Astrocyte (in vitro differentiated cells and primary cell): ENCODE measurements around the gene WNT5B. TPM values are rescaled to one million over a fixed set of nuclear protein-coding genes. Genes with fewer than 3 reads are reported as not detected.

ENCODE experiments used
- DNase-seq: peaks from one replicate; pipeline ENCODE4 v3.0.0-alpha.2; 2010; ENCODE audit warnings: low read depth
- FAIRE-seq: peaks from 2 replicates; lab custom pipeline; 2011; peaks lifted over from hg19 to GRCh38; lab: Jason Lieb, UNC
- H2AFZ ChIP-seq: 2 replicates; pipeline ENCODE4 v1.6.0; 2012; ENCODE audit warnings: low read depth, low read length, inconsistent platforms
- H3K27ac ChIP-seq: 2 replicates; pipeline ENCODE4 v1.5.1; 2011; ENCODE audit warnings: low read depth, low read length, inconsistent platforms
- H3K27me3 ChIP-seq: 2 replicates; pipeline ENCODE4 v1.6.0; 2011; ENCODE audit warnings: low read length, inconsistent platforms; ENCODE audit not compliant: insufficient read depth
- H3K36me3 ChIP-seq: 2 replicates; pipeline ENCODE4 v1.5.1; 2011; ENCODE audit warnings: low read length, inconsistent platforms; ENCODE audit not compliant: insufficient read depth
- H3K4me1 ChIP-seq: 2 replicates; pipeline ENCODE4 v1.5.1; 2011; ENCODE audit warnings: low read length, inconsistent platforms; ENCODE audit not compliant: insufficient read depth
- H3K4me2 ChIP-seq: 2 replicates; pipeline ENCODE4 v1.6.0; 2012; ENCODE audit warnings: low read length, inconsistent platforms
- H3K4me3 ChIP-seq: 2 replicates; pipeline ENCODE4 v1.5.1; 2011; ENCODE audit warnings: low read depth, mild to moderate bottlenecking, low read length, inconsistent platforms; ENCODE audit not compliant: insufficient read depth
- H3K79me2 ChIP-seq: 2 replicates; pipeline ENCODE4 v1.6.0; 2012; ENCODE audit warnings: mild to moderate bottlenecking, low read length, inconsistent platforms; ENCODE audit not compliant: insufficient read depth
- H3K9ac ChIP-seq: 2 replicates; pipeline ENCODE4 v1.6.0; 2012; ENCODE audit warnings: mild to moderate bottlenecking, low read length, inconsistent platforms
- H3K9me3 ChIP-seq: 2 replicates; pipeline ENCODE4 v1.5.1; 2012; ENCODE audit warnings: low read depth, mild to moderate bottlenecking, low read length, inconsistent platforms; ENCODE audit not compliant: insufficient read depth
- H4K20me1 ChIP-seq: 2 replicates; pipeline ENCODE4 v1.6.0; 2012; ENCODE audit warnings: low read length, inconsistent platforms; ENCODE audit not compliant: insufficient read depth
- H3K27ac Mint-ChIP-seq: one replicate; pipeline ENCODE4 v1.8.0; 2021; ENCODE audit warnings: mild to moderate bottlenecking, mixed read lengths; ENCODE audit not compliant: unreplicated experiment
- H3K27me3 Mint-ChIP-seq: one replicate; pipeline ENCODE4 v1.8.0; 2021; ENCODE audit warnings: low read depth, mixed read lengths; ENCODE audit not compliant: unreplicated experiment
- H3K36me3 Mint-ChIP-seq: one replicate; pipeline ENCODE4 v1.8.0; 2021; ENCODE audit warnings: low read depth, mixed read lengths; ENCODE audit not compliant: unreplicated experiment
- H3K4me1 Mint-ChIP-seq: one replicate; pipeline ENCODE4 v1.8.0; 2021; ENCODE audit warnings: low read depth, mixed read lengths; ENCODE audit not compliant: unreplicated experiment
- H3K4me3 Mint-ChIP-seq: one replicate; pipeline ENCODE4 v1.8.0; 2021; ENCODE audit warnings: mild to moderate bottlenecking, moderate library complexity, mixed read lengths; ENCODE audit not compliant: unreplicated experiment
- H3K9me3 Mint-ChIP-seq: one replicate; pipeline ENCODE4 v1.8.0; 2021; ENCODE audit warnings: mild to moderate bottlenecking, mixed read lengths; ENCODE audit not compliant: unreplicated experiment
- EZH2 ChIP-seq: IDR thresholded peaks from 2 replicates; pipeline ENCODE4 v1.6.1; 2012; ENCODE audit warnings: mild to moderate bottlenecking, low read length, inconsistent platforms; ENCODE audit not compliant: insufficient read depth
- total RNA-seq: library from RNA; stranded (reverse); gene quantifications from 2 replicates; pipeline ENCODE4 v1.2.1, GENCODE V29; 2021
- TF ChIP-seq, protein P1 (sequence below): IDR thresholded peaks from 2 replicates; pipeline ENCODE4 v1.5.1; 2011; ENCODE audit warnings: low read depth, mild to moderate bottlenecking, inconsistent platforms, low read length, moderate library complexity; ENCODE audit not compliant: insufficient read depth

WNT5B gene
- total RNA-seq, 1 donor from 2014 or later, result 110 TPM

DNA sequence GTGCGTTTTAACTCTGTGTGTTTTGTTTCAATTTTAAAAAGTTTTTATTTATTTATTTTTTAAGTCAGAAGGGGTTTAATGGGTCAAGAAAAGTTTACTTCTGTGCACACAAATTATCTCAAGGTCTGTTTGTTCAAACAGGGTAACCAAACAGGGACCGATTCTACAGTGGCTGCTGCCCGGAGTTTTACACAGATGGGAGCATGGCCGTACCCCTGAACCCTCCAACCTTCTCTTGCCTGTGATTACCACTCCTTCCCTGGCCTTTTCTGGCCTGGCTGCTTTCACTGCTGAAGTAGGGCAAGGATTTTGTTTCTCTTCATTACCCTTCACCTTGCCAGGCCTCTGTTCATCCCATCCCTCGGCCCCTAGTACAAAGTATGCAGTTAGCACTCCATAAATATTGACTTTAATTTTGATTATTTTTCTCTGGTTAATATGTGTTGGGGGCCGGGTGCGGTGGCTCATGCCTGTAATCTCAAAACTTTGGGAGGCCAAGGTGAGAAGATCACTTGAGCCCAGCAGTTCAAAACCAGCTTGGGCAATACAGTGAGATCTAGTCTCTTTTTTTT is 18.9 kb upstream of the WNT5B start:
- Histone ChIP-seq H3K79me2 (peaks cover 22% of the 10 kb centered on the region), H2AFZ (no peak overlapping the region), H3K9me3 (no peaks in the 10 kb centered on the region), H3K36me3 (no peaks in the 10 kb centered on the region), H4K20me1 (peaks cover 26% of the 10 kb centered on the region), H3K4me3 (no peak overlapping the region), H3K9ac (no peak overlapping the region), H3K4me1 (peaks cover 28% of the 10 kb centered on the region), H3K27me3 (no peaks in the 10 kb centered on the region), H3K4me2 (no peak overlapping the region), H3K27ac (no peak overlapping the region)
- H3K4me3 Mint-ChIP-seq, result no peak overlapping the region
- no peaks in the 10 kb centered on the region for H3K9me3 Mint-ChIP-seq
- no peaks in the 10 kb centered on the region for H3K27me3 Mint-ChIP-seq
- DNase-seq, result no peak
- H3K27ac Mint-ChIP-seq, result no peak overlapping the region
- H3K4me1 Mint-ChIP-seq, result peaks cover 25% of the 10 kb centered on the region
- H3K36me3 Mint-ChIP-seq, result no peaks in the 10 kb centered on the region
- TF ChIP-seq, protein P1, sequence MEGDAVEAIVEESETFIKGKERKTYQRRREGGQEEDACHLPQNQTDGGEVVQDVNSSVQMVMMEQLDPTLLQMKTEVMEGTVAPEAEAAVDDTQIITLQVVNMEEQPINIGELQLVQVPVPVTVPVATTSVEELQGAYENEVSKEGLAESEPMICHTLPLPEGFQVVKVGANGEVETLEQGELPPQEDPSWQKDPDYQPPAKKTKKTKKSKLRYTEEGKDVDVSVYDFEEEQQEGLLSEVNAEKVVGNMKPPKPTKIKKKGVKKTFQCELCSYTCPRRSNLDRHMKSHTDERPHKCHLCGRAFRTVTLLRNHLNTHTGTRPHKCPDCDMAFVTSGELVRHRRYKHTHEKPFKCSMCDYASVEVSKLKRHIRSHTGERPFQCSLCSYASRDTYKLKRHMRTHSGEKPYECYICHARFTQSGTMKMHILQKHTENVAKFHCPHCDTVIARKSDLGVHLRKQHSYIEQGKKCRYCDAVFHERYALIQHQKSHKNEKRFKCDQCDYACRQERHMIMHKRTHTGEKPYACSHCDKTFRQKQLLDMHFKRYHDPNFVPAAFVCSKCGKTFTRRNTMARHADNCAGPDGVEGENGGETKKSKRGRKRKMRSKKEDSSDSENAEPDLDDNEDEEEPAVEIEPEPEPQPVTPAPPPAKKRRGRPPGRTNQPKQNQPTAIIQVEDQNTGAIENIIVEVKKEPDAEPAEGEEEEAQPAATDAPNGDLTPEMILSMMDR, result no peak
- FAIRE-seq, result no peak

DNA sequence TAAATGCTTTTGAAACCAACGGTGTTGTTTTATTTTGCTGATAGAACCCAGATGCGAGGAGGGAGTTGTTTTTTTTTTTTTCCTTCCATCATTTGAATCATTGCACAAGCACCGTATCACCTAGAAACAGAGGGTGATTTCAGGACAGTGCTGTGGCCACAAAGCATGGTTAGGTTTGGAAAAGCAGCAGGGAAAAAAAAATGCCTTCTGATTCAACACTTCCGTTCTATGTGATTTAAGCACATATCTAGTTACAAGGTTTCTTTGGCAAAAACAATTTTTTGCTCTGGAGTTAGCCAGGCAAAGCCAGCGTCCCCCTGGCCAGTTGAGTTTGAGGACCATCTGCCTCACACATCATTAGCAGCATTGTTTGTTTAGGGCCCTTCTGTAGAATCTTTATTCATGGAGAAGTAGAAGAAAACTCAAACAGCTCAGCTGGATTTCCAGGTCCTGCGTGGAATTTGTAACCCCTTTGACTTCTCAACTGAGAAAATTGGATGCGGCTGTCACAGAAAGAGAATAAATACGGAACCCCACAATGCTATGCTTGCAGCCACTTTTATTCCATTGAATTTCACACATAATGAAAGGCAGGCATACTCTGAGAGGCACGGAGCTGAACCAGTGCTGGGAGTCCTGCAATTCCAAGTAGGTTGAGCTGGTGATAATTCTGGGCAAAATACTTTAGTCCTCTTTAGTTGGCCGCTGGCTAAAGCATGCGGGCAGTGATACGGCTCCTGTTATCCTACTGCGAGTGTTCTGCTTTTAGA is 17.0 kb upstream of the WNT5B start:
- no peaks in the 10 kb centered on the region for H3K9me3 ChIP-seq
- DNase-seq (peak; percentile 89), FAIRE-seq (peak; percentile 96)
- H3K4me2 ChIP-seq, result peak overlapping the region; percentile 83
- H3K36me3 ChIP-seq, result no peaks in the 10 kb centered on the region
- peak overlapping the region; percentile 50 for H3K9ac ChIP-seq
- peak overlapping the region; percentile 66 for H3K27ac Mint-ChIP-seq
- H3K4me3 Mint-ChIP-seq, result no peak overlapping the region
- peaks cover 3% of the 10 kb centered on the region for H3K36me3 Mint-ChIP-seq
- H3K4me1 Mint-ChIP-seq, result peaks cover 13% of the 10 kb centered on the region
- no peak overlapping the region for H2AFZ ChIP-seq
- no peaks in the 10 kb centered on the region for H3K27me3 ChIP-seq
- H3K4me1 ChIP-seq, result peaks cover 13% of the 10 kb centered on the region
- H3K79me2 ChIP-seq, result peaks cover 39% of the 10 kb centered on the region
- no peak overlapping the region for H3K27ac ChIP-seq
- peaks cover 38% of the 10 kb centered on the region for H4K20me1 ChIP-seq
- peak overlapping the region; percentile 46 for H3K4me3 ChIP-seq
- no peak for TF ChIP-seq EZH2
- TF ChIP-seq, protein P1, result no peak
- no peaks in the 10 kb centered on the region for H3K9me3 Mint-ChIP-seq
- no peaks in the 10 kb centered on the region for H3K27me3 Mint-ChIP-seq

DNA sequence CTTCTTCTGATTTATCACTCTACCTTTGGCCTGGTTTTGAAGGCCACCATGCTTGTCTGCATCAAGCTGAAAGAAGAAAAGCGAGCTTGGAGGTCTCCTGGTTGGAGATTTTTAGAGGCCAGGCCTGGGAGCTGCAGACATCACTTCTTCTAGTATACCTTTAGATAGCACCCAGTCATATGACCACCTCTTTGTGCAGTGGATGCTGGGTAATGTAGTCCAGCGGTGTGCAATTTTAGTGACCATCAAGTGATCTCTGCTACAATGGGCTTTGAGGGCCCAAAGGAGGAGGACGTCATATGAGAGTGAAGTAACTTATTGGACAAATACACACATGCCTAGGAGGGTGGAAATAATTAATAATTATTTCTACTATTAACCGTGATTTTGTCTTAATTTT is 15.2 kb upstream of the WNT5B start:
- Histone ChIP-seq H3K9ac (no peak overlapping the region), H4K20me1 (peaks cover 38% of the 10 kb centered on the region), H3K27ac (no peak overlapping the region), H3K79me2 (peaks cover 34% of the 10 kb centered on the region), H2AFZ (no peak overlapping the region), H3K9me3 (no peaks in the 10 kb centered on the region), H3K4me1 (peaks cover 16% of the 10 kb centered on the region), H3K36me3 (no peaks in the 10 kb centered on the region), H3K27me3 (no peaks in the 10 kb centered on the region), H3K4me3 (no peak overlapping the region), H3K4me2 (no peak overlapping the region)
- H3K9me3 Mint-ChIP-seq, result no peaks in the 10 kb centered on the region
- H3K27me3 Mint-ChIP-seq, result no peaks in the 10 kb centered on the region
- H3K4me1 Mint-ChIP-seq, result peaks cover 11% of the 10 kb centered on the region
- TF ChIP-seq EZH2, result no peak
- TF ChIP-seq, protein P1, result no peak
- H3K36me3 Mint-ChIP-seq, result peaks cover 10% of the 10 kb centered on the region
- H3K4me3 Mint-ChIP-seq, result no peak overlapping the region
- no peak overlapping the region for H3K27ac Mint-ChIP-seq
- FAIRE-seq, result no peak
- DNase-seq, result no peak
